GM19043 (cell line): ENCODE measurements around the gene CCDC18.
"Not testable (repeated sequence)": the region's sequence is repeated elsewhere in the genome, so short reads cannot be mapped to it uniquely, and the experiment has no call there.

Experiments used
- ATAC-seq: cut with Tn5 transposase; IDR thresholded peaks from one replicate; pipeline ENCODE4 v1.9.1; 2021; ENCODE audit warnings: low read depth; ENCODE audit not compliant: unreplicated experiment

CCDC18 gene

DNA sequence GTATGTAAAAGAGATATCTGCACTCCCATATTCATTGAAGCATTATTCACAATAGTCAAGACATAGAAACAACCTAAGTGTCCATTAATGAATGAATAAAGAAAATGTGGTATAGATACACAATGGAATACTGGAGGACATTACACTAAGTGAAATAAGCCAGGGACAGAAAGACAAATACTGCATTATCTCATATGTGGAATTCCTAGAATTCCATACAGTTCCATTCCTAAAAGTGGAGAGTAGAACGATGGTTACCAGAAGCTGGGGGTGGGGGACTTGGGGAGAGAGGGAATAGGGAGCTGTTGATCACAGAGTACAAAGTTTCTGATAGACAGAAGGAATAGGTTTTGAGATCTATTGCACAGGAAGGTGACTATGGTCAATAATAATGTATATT, 7.7 kb upstream of the CCDC18 start:
- no peak for ATAC-seq

DNA sequence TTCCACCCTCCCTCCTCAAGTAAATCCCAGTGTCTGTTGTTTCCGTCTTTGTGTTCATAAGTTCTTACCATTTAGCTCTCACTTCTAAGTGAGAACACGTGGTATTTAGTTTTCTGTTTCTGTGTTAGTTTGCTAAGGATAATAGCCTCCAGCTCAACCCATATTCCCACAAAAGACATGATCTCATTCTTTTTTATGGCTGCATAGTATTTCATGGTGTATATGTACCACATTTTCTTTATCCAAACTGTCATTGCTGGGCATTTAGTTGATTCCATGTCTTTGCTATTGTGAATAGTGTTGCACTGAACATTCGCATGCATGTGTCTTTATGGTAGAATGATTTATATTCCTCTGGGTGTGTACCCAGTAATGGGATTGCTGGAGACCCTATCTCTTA, 5.9 kb upstream of the CCDC18 start:
- ATAC-seq: not testable (repeated sequence)

DNA sequence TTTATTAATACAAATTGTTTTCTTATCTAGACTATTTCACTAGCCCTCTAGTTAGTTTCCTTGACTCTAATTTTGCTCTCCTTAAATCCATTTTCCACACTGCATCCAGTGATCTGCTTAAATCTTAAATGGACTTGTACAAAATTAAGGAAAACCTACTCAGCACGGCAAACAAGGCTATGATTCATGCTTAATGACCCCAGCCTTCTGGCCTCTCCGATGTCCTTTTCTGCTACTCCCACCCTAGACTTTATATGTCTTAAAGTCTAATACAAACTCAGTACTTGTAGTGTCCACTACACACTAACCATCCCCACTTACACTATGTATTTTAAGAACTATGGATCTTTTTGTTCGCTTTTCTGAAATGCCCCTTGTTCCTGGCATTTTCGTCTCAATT, 2.5 kb upstream of the CCDC18 start:
- no peak for ATAC-seq

DNA sequence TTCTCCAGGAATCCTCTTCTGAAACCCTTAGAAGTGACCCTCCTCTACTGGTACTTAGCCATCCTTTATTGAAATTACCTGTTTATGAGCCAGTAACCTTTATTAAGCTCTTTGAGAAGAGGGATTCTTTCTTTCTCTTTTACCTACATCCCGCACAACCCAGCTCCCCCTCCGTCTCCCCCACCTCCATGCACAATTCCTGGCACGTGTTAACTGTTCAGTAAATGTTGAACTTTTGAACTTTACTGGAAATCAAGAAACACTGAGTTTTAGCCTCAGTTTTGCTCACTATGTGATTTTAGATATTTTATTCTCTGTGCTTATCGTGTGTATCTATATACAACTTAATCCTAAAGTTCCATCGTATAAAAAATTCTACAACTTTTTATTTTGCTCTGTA, 2.1 kb upstream of the CCDC18 start:
- no peak for ATAC-seq

DNA sequence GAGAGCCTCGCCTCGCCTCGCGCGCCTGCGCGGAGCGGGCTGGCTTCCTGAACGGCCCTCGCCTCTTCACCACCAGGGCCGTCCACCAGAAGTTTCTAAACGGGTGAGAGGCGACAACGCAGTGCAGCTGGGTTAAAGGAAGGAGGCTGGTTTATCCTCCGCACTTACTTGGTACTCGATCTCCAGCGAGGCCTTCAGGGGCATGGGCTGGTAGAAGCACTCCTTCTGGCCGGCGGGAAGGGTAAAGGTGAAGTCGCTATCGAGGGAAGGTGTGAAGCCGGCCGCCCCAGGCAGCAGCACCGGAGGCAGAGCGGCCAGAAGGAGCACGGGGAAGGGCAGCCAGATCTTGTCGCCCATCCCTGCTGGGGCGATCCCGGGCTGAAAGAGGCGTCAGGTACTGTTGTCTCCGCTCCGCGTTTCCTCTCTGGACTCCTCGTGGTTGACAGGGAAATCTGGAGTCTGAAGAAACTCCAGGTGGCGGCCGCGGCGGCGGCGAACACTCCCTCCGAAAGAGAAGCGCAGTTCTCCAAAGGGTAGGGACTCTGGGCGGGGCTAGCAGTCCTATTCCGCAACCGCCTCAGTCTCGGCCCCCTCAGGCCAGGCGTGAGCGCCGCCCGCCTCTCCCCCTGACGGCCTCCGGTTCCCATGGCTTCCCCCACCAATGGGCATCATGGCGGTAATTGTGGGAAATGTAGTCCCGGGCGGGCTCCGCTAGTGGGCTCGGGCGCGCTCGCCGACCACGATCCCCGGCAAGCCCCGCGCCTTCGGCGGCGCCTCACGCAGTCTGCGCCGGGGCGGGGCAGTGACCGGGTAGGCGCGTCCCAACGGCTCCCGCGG, 420 bp upstream of the CCDC18 start, which contains the start of gene TMED5:
Gene TMED5 (minus strand): TSS at position 528 of the 837 bp plus-strand sequence. CDS start 171 bp downstream, at position 357.
- ATAC-seq: peak; percentile 86

DNA sequence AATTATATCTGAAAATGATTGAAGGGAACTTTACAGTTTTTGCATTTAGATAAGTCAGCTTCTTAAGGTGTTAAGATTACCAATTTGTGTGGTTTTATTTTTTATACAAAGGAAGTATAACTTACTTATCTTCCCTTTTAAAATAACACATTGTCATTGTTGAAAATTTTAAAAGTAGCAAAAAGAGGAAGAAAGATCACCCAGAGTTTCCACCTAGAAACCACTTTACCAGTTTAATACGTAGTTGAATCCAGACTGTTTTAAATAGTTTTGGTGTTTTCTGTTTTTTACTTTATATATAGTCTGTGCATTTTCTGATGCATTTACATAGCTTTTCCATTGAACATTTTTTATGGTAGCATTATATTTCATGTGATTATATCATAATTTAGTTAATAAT, 6.1 kb downstream of the CCDC18 start:
- ATAC-seq: no peak

DNA sequence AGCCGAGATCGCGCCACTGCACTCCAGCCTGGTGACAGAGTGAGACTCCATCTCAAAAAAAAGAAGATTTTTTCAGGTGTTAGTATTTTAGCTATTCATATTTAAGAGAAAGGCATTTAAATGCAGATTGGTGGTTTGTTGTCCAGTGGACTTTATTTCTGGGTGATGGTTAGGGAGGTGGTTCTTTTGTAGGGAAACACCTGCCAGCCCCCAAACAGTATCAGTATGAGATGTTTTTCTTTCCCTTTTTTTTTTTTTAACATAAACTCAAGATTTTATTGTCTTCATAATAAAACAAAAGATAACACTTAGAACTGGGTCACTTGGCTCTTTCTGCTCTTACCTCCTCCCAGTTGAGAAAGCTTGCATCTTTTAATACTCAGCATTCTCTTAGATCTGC, 9.9 kb downstream of the CCDC18 start:
- ATAC-seq: no peak

DNA sequence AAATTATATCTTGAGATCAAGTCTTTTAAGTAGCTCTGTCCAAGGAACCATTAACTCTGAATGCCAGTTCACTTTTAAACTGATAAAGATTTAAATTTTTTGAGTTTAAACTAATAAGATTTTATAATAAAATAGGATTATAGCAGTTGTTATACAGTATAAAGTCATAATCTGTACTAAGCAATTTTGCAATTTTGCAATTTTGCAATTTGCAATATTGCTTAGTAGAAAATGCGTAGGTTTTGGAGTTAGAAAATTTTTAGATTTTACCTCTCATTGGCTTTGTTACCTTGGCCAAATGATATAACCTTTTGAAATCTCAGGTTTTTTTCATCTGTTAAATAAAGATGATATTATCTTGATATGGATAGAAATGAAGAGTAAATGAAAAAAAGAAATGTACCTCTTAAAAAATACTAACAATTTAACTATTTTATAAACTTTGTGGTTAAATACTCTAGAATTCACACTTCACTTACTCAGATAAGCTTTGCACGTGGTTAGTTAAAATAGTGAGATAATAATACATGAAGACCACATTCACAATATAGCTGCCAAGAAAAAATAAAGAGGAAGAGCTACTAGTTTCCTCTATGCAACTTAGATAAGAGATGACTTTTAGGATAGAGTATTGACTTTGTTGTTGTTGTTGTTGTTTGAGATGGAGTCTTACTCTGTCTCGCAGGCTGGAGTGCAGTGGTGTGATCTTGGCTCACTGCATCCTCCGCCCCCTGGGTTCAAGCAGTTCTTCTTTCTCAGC, 13.9 kb downstream of the CCDC18 start:
- no peak for ATAC-seq

DNA sequence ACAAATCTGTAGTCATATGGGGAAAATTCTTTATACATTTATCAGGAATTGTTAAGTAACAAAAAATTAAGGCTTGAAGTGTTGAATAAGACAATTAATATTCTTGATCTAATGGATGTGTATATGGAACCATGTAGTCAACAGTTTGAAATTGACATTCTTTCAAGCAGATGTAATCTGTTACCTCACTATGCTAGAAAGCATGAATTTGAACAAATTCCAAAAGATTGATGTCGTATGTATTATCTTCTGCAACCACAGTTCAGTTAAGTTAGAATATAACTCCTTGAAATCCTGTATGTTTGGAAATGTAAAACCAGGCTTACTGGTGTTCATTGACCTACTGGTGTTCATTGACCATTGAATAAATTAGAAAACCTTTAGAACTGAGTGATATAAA, 16.1 kb downstream of the CCDC18 start:
- no peak for ATAC-seq

DNA sequence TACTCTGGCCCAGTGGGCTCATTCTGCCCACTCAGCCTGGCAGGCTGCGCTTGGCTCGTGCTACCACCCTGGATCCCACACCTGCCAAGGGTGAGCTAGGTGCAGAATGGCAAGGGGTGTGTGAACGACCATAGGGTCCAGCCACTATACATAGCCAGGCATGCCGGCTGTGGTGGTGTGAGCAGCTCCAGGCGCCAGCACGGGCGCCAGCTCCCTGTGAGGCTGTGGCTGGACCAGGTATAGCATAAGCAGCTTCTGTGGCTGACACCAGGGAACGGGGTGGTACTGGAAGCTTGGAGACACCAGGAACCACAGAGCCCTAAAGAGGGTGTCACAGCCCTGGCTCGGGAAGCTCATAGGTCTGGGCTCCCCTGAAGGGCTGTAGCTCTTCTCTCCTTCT, 18.6 kb downstream of the CCDC18 start:
- no peak for ATAC-seq

DNA sequence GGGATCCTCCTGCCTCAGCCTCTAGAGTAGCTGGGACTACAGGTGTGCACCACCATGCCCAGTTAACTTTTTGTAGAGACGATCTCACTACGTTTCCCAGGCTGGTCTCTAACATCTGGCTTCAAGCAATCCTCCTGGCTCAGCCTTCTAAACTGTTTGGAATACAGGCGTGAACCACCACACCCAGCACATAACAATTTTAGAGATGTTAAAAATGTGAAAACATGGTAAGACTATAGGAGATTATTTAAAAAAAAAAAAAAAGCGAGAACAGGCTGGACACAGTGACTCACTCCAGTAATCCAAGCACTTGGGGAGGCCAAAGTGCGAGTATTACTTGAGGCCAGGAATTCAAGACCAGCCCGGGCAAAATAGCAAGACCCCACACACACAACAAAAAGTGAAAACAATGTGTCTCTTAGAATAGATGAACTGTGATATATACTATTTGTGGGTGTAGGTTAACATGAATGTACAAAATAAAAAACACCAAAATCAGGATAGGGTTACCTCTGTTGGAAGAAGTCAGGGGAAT, 19.6 kb downstream of the CCDC18 start:
- no peak for ATAC-seq

DNA sequence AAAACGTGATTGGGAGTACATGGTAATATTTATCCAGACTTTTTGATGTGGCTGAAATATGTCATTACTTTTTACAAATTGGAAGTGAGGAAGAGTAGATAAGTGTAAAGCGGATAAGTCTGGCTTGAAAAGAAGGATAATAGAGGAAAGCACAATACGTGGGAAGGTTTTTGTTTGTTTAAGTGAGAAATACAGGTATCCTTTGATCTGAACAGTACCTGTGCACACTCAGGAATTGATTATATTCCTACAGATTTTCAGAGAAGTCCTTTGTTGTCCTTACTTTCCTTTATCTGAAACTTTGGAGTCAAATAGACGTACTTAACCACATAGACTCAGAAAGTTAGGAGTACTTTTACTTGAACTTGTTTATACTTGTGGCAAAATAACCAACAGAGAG, 20.2 kb downstream of the CCDC18 start:
- no peak for ATAC-seq

DNA sequence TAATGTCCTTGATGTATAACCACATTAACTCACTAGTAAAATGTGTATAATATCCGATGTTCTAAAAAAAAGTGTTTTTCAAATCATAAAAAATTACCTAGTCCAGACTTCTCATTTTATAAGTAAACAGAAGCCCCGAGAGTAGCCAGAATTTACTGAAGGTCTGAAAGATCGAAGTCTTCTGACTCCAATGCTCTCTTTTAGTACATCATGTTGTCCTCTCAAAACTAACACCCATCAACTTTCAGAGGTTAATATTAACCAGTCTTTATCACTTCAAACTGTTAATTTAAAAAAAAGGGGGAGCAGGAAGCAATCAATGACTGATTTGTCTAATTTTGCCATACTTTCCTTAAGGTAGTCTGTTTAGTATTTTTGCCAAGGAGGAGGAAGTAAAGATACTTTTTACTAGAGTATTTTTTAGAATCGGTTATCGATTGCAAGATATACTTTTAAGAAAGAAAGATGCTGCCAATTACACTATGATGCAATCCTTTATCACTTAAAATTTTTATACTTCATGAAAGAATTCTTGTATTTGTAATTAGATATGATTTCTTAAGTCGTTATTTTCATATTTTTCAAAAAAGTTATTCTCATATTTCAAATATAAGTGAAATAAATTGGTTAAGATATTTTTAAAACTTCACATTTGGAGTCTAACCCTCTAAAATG, 25.5 kb downstream of the CCDC18 start:
- no peak for ATAC-seq

DNA sequence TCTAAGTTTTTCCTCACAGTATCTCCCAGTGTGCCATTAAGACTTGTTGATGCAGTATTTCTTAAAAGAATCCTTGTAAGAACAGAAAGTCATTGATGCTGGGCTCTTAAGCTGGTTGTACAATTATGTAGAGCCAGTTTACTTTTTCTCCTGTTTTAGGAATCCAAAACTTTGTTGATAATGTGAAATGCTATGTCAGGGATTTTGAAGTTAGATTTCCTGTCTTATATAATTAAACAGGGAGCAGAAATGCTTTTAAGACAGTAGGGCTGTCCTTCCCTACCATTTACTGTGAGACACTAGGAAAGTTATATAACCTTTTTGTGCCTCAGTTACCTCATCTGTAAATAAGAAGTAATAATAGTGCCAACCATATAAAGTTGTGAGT, 26.0 kb downstream of the CCDC18 start:
- ATAC-seq: no peak

DNA sequence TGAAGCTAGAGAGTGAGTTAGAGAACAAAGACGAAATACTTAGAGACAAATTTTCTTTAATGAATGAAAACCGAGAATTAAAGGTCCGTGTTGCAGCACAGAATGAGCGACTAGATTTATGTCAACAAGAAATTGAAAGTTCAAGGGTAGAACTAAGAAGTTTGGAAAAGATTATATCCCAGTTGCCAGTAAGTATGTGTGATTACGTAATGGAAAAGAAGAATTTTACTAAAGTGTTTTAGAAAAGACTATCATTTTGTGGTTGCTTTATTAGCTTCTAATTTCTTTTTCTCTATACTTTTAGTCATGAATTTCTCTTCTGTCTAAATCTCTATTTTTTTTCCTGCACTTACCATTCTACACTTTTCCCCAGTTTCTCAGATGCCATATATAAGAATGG, 26.7 kb downstream of the CCDC18 start:
- ATAC-seq: no peak

DNA sequence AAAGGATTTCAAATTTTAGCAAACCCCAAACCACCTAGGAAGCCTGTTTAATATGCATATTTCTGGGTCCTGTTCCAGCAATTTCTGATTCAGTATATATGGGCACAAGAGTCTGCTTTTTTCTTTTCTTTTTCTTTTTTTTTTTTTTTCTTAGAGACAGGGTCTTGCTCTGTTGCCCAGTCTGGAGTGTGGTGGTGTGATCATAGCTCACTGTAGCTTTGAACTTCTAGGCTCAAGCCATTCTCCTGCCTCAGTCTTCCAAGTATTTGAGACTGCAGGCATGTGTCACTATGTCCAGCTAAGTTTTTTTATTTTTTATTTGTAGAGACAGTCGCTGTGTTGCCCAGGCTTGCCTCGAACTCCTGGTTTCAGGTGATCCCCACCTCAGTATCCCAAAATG, 34.8 kb downstream of the CCDC18 start:
- no peak for ATAC-seq

DNA sequence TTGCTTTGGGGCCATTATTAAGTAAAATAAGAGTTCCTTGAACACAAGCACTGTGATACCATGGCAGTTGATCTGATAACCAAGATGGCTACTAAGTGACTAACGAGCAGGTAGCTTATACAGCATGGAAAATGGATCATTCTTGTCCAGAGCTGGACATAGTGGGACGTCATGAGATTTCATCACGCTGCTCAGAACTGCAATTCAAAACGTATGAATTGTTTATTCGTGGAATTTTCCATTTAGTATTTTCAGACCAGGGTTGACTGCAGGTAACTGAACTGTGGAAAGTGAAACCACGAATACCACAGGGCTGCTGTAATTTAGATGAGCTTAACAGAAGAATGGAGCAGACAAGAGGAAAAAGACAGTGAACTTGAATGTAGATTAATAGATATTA, 38.9 kb downstream of the CCDC18 start:
- ATAC-seq: no peak

DNA sequence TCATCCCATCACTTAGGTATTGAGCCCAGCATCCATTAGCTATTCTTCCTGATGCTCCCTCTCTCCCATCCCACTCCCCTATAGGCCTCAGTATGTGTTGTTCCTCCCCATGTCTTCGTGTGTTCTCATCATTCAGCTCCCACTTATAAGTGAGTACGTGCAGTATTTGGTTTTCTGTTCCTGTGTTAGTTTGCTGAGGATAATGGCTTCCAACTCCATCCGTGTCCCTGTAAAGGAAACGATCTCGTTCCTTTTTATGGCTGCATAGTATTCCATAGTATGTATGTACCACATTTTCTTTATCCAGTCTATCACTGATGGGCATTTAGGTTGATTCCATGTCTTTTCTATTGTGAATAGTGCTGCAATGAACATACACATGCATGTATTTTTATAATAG, 40.2 kb downstream of the CCDC18 start:
- ATAC-seq: not testable (repeated sequence)

DNA sequence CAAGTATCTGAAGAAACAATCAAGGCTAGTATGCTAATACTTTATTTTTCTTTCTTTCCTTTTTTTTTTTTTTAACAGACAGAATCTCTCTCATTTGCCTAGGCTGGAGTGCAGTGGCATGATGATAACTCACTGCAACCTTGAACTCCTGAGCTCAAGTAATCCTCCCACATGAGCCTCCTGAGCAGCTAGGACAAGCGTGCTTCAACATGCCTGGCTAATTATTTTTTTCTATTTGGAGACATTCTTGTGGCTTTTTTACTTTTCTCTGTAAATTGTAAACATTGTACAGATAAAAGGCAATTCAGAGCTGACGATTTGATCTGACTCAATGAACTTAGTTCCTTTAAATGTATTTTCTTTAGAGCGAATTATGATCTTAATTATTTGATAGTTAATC, 41.4 kb downstream of the CCDC18 start:
- ATAC-seq: no peak

DNA sequence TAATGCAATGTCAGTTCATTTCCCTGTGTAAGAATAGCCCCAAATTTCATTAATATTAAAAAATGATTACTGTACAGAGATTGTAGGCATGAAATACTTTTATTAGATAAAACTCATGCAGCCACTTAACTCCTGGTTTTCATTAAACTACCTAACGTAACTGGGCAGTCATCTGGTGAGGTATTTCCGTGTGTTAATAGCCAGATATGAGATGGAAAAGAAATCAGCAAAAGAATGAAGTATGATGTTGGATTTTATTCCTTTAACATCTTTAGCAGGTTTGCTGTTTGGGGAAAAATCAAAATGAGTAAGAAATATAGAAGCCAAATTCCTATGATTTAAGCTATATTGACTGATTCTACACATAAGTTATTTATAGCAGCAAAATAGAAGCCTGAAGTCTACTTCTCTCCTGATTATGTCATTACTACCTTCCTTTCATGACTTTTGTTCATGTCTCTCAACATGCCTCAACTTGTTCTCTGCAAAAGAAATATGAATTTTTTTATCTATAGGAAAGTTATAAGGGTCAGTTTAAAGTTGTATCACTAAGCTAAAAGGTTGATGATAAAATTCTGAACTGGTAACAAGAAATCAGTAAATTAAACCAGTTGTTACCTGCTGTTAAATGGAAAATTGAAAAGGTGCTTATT, 42.6 kb downstream of the CCDC18 start:
- ATAC-seq: no peak

DNA sequence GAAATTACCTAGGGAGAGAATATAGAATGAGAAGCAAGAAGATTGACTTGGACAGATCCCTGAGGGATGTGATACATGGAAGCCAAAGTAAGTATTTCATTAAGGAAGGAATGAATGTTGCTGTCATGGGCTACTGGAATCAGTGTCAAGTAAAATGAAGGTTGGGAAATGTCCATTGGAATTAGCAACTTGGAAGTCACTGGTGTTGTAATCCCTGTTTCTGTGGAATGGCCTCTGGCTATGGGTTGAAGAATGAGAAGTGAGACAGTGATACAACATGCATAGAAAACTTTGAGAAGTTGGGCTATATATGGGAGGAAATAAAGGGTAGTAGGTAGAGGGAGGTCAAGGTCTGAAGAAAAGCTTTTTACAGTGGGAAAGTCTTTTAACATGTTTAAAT, 54.7 kb downstream of the CCDC18 start:
- ATAC-seq: no peak
